Endodermal cell (in vitro differentiated cells): ENCODE results near the gene CARHSP1. TPM values are rescaled to one million over a fixed set of nuclear protein-coding genes. Genes with fewer than 3 reads are reported as not detected.
A peak's percentile ranks its signal among the peaks of the same experiment; 100 is the strongest.
"Not testable (repeated sequence)": the region's sequence is repeated elsewhere in the genome, so short reads cannot be mapped to it uniquely, and the experiment has no call there.

Experiments used
- DNase-seq: peaks from one replicate; pipeline ENCODE4 v3.0.0-alpha.2; 2017
- H3K27ac ChIP-seq: 2 replicates; pipeline ENCODE4 v1.5.1; 2013; ENCODE audit warnings: mild to moderate bottlenecking, low read depth, low read length, moderate library complexity
- H3K27me3 ChIP-seq: 2 replicates; pipeline ENCODE4 v1.6.1; 2013; ENCODE audit warnings: mild to moderate bottlenecking, low read length, moderate library complexity; ENCODE audit not compliant: insufficient read depth, control insufficient read depth, poor library complexity, severe bottlenecking
- H3K36me3 ChIP-seq: 2 replicates; pipeline ENCODE4 v1.7.0; 2013; ENCODE audit warnings: mild to moderate bottlenecking, low read length, moderate library complexity; ENCODE audit not compliant: control insufficient read depth, insufficient read depth
- H3K4me1 ChIP-seq: one replicate; pipeline ENCODE4 v1.7.0; 2013; ENCODE audit warnings: low read length; ENCODE audit not compliant: control insufficient read depth, insufficient read depth
- H3K4me3 ChIP-seq: 2 replicates; pipeline ENCODE4 v1.5.1; 2013; ENCODE audit warnings: mild to moderate bottlenecking, low read length, moderate library complexity
- H3K9ac ChIP-seq: 2 replicates; pipeline ENCODE4 v1.6.1; 2013; ENCODE audit warnings: mild to moderate bottlenecking, low read length, moderate library complexity; ENCODE audit not compliant: poor library complexity, severe bottlenecking; ENCODE audit errors: extremely low read depth
- H3K9me3 ChIP-seq: 2 replicates; pipeline ENCODE4 v1.6.1; 2013; ENCODE audit warnings: mild to moderate bottlenecking, low read length, moderate library complexity; ENCODE audit not compliant: control insufficient read depth
- H3K27ac Mint-ChIP-seq: 2 replicates; pipeline ENCODE4 v1.8.0; 2020; ENCODE audit warnings: mixed read lengths
- H3K27me3 Mint-ChIP-seq: 2 replicates; pipeline ENCODE4 v1.8.0; 2021; ENCODE audit warnings: mild to moderate bottlenecking, mixed read lengths; ENCODE audit not compliant: insufficient read depth
- H3K36me3 Mint-ChIP-seq: 2 replicates; pipeline ENCODE4 v1.8.0; 2020; ENCODE audit warnings: low read depth, mixed read lengths
- H3K4me1 Mint-ChIP-seq: 2 replicates; pipeline ENCODE4 v1.8.0; 2020; ENCODE audit warnings: mixed read lengths
- H3K4me3 Mint-ChIP-seq: 2 replicates; pipeline ENCODE4 v1.8.0; 2020; ENCODE audit warnings: mild to moderate bottlenecking, moderate library complexity, mixed read lengths
- H3K9me3 Mint-ChIP-seq: 2 replicates; pipeline ENCODE4 v1.8.0; 2020; ENCODE audit warnings: mild to moderate bottlenecking, mixed read lengths
- WGBS, 2 experiments: methylation state at CpG; one replicate each; pipeline versions ENCODE4 v1.1.5 to v1.1.7; 2013; ENCODE audit warnings: missing lambda C conversion rate in 2 of 2, mixed read lengths in 1 of 2; ENCODE audit not compliant: insufficient coverage in 1 of 2, insufficient read length in 1 of 2; 5-methylcytosine and 5-hydroxymethylcytosine counted together
- long read RNA-seq, 4 experiments: library from polyadenylated mRNA in 2 of 4; library from RNA in 1 of 4; library from capped mRNA in 1 of 4; stranded (forward) in 3 of 4; unstranded in 1 of 4; transcript quantifications; one replicate each; pipeline ENCODE4 v2.0.0, GENCODE V29; 2020 to 2021; ENCODE audit warnings: inconsistent platforms in 1 of 4
- polyA plus RNA-seq, 2 experiments: library from polyadenylated mRNA; stranded (reverse); fragments of 50-300 nt; gene quantifications; one replicate each; pipeline ENCODE4 v1.2.3, GENCODE V29; 2013
- total RNA-seq, 2 donors: library from RNA; stranded (reverse); fragmentation: NEBNext Ultra II Directional in 1 of 2; extraction: Animal tissue kit (Norgen Biotek cat#: 25700) in 1 of 2; gene quantifications; 2 replicates in 1 of 2; 3 replicates in 1 of 2; pipeline ENCODE4 v1.2.1, GENCODE V29; 2021
- TF ChIP-seq, protein P1 (sequence below): fragments of 200-600 bp; sonication (generic); conservative IDR thresholded peaks from 2 replicates; pipeline ENCODE4 v1.5.0; 2021; ENCODE audit warnings: antibody characterized with exemption, mild to moderate bottlenecking

The CARHSP1 gene
- total RNA-seq = 100 to 1,000 TPM; 233 to 275 TPM
- polyA plus RNA-seq (2013, experiment 1 of 2) = 183 TPM
- 179 TPM for polyA plus RNA-seq (2013, experiment 2 of 2)
- long read RNA-seq, experiment 1, transcript CARHSP1-201 (4 exons, 746 nt) = major isoform, 110 of 185 reads
- long read RNA-seq, experiment 1, partial matches to known transcripts = 33 of 185 reads
- long read RNA-seq, experiment 1, other reads (novel, unspliced or antisense) = 37 of 185 reads
- long read RNA-seq, experiment 2, transcript CARHSP1-201 (4 exons, 746 nt) = major isoform, 231 of 290 reads
- long read RNA-seq, experiment 2, partial matches to known transcripts = 14 of 290 reads
- long read RNA-seq, experiment 2, other reads (novel, unspliced or antisense) = 38 of 290 reads
- long read RNA-seq, experiment 3, transcript CARHSP1-201 (4 exons, 746 nt) = major isoform, 64 of 86 reads
- long read RNA-seq, experiment 3, partial matches to known transcripts = 3 of 86 reads
- long read RNA-seq, experiment 3, other reads (novel, unspliced or antisense) = 15 of 86 reads
- long read RNA-seq, experiment 4, transcript CARHSP1-206 (2 exons, 1,913 nt) = minor isoform, 9 of 142 reads
- long read RNA-seq, experiment 4, transcript CARHSP1-210 (4 exons, 565 nt) = minor isoform, 7 of 142 reads
- long read RNA-seq, experiment 4, transcript CARHSP1-201 (4 exons, 746 nt) = major isoform, 49 of 142 reads
- long read RNA-seq, experiment 4, partial matches to known transcripts = 11 of 142 reads
- long read RNA-seq, experiment 4, other reads (novel, unspliced or antisense) = 62 of 142 reads

DNA sequence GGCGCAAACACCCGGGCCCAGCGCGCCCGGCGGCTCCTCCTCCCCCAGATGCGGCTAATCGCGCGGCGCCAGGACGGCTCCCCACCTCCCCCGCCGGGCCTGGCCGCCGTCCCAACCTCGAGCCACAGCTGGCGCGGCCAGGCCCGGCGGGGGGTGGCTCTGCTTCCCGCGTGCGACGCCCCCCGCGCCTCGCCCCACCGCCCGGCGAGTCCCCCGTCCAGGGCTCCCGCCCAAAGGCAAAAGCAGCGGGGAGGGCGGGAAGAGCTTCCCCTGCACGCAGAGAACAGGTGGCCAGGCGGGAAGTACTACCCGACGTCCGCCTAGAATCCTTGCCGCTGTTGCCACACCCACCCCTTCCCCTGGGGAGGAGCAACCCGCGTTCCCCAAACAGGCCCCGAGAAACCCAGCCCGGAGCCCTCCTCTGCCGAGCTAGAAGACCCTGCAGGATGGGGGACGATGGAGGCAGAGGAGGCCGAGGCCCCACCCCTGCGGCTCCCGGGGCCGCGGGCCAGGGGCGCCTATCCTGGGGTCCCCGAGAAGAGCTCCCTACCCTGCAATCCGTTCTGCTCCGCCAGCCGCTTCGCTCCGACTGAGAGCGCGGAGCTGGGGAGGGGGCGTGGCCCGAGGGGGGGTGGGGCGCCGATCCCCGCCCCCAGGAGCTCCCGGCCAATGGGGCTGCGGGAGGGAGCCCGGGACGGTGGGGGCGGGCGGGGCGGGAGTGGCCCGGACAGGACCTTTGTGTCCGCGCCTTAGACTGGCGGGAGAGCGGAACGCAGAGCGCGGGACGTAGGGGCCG lies at the start of gene CARHSP1:
TSS of gene CARHSP1 (minus strand) at position 591 of the 796 bp plus-strand sequence. CDS start 9,678 bp downstream, outside the sequence.
- H3K27ac Mint-ChIP-seq = peak within 1 kb of the TSS; percentile 95
- 0% methylated on average over 11 to 82 of the region's 83 CpGs for WGBS, 2 experiments
- DNase-seq = peak; percentile 97
- Histone ChIP-seq H3K36me3 (peaks cover 22% of the 10 kb centered on the region), H3K4me1 (peaks cover 20% of the 10 kb centered on the region), H3K9ac (peak within 1 kb of the TSS; percentile 90), H3K27ac (peak within 1 kb of the TSS; percentile 95), H3K4me3 (peak within 1 kb of the TSS; percentile 89), H3K9me3 (no peaks in the 10 kb centered on the region), H3K27me3 (no peaks in the 10 kb centered on the region)
- H3K27me3 Mint-ChIP-seq = peaks cover 3% of the 10 kb centered on the region
- peak within 1 kb of the TSS; percentile 88 for H3K4me3 Mint-ChIP-seq
- no peaks in the 10 kb centered on the region for H3K9me3 Mint-ChIP-seq
- TF ChIP-seq, protein P1, sequence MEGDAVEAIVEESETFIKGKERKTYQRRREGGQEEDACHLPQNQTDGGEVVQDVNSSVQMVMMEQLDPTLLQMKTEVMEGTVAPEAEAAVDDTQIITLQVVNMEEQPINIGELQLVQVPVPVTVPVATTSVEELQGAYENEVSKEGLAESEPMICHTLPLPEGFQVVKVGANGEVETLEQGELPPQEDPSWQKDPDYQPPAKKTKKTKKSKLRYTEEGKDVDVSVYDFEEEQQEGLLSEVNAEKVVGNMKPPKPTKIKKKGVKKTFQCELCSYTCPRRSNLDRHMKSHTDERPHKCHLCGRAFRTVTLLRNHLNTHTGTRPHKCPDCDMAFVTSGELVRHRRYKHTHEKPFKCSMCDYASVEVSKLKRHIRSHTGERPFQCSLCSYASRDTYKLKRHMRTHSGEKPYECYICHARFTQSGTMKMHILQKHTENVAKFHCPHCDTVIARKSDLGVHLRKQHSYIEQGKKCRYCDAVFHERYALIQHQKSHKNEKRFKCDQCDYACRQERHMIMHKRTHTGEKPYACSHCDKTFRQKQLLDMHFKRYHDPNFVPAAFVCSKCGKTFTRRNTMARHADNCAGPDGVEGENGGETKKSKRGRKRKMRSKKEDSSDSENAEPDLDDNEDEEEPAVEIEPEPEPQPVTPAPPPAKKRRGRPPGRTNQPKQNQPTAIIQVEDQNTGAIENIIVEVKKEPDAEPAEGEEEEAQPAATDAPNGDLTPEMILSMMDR = no peak
- H3K36me3 Mint-ChIP-seq = peaks cover 7% of the 10 kb centered on the region
- peaks cover 31% of the 10 kb centered on the region for H3K4me1 Mint-ChIP-seq

DNA sequence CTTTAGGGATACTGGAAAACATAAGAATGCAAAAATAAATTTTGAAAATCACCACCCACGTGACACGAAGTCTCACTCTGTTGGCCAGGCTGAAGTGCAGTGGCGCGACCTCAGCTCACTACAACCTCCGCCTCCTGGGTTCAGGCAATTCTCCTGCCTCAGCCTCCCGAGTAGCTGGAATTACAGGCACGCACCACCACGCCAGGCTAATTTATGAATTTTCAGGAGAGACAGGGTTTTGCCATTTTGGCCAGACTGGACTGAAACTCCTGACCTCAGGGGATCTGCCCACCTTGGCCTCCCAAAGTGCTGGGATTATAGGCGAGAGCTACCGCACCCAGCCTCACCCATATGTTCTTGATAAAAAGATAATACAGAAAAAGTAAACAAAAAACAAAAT lies 48.5 kb upstream of the CARHSP1 start:
- not testable (repeated sequence) for H3K27me3 Mint-ChIP-seq, H3K27me3 ChIP-seq, H3K4me1 ChIP-seq, H3K4me1 Mint-ChIP-seq, H3K4me3 Mint-ChIP-seq, H3K9ac ChIP-seq, H3K27ac Mint-ChIP-seq, H3K9me3 Mint-ChIP-seq, H3K4me3 ChIP-seq, H3K9me3 ChIP-seq, H3K27ac ChIP-seq, DNase-seq
- H3K36me3 ChIP-seq = peaks cover 85% of the 10 kb centered on the region
- WGBS, 2 experiments = 94 to 98% methylated on average over 8 to 10 of the region's 10 CpGs
- peaks cover 92% of the 10 kb centered on the region for H3K36me3 Mint-ChIP-seq

DNA sequence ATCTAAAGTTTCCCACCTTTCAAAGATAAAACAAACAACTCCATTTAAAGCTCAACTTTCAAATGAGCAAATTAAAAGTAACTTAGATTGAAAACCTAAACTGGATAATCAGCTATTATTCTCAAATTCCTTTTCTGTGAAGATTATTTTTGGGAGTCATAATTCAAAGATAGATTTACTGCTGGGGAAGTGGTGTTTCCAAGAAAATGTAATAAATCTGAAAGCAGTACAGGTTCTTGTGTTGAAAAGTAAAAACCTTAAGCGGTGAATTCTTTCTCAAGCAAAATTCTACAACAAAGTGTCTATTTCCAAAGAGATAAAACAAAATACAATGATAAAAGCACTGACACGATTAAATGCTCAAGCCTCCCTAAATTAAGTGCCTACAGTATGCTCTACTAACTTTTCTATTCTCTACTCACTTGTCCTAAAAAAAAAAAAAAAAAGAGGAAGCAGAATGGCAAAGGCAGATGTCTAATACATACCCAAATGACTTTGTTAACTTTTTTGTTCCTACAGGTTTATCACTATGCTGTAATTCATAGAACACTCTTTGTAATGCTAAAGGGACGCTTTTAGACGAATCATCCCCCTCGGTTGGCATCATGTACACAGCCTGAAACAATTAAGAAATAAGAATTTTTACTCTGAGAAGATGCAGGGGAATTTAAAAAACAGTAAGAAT lies 47.9 kb upstream of the CARHSP1 start:
- no peak overlapping the region for H3K4me3 Mint-ChIP-seq
- no peaks in the 10 kb centered on the region for H3K27me3 Mint-ChIP-seq

More for the DNA sequence above, 47.9 kb upstream of the CARHSP1 start:
- whole genome bisulfite sequencing, 2 experiments = 90 to 100% methylated on average over 3 to 5 of the region's 5 CpGs
- H3K4me3 ChIP-seq = no peak overlapping the region
- H3K9me3 ChIP-seq = no peaks in the 10 kb centered on the region
- TF ChIP-seq, protein P1 = no peak
- peaks cover 80% of the 10 kb centered on the region for H3K36me3 ChIP-seq
- no peak for DNase-seq
- no peak overlapping the region for H3K27ac ChIP-seq
- Mint-ChIP-seq H3K27ac (peak overlapping the region; percentile 35), H3K4me1 (peaks cover 10% of the 10 kb centered on the region), H3K9me3 (no peaks in the 10 kb centered on the region), H3K36me3 (peaks cover 89% of the 10 kb centered on the region)
- H3K9ac ChIP-seq = no peak overlapping the region
- H3K27me3 ChIP-seq = no peaks in the 10 kb centered on the region
- peaks cover 2% of the 10 kb centered on the region for H3K4me1 ChIP-seq
